Activated T-cell treated with anti-CD3 and anti-CD28 coated beads, Interleukin-2, amount 50 U/mL, for 72 hours (primary cell): ENCODE results near the gene PIP5K1C. TPM values are rescaled to one million over a fixed set of nuclear protein-coding genes. Genes with fewer than 3 reads are reported as not detected.

Experiments used
- ATAC-seq, 2 donors: fragments of 150-1000 bp; cut with Tn5 transposase; replicated peaks in 1 of 2; 2 replicates each; pipeline ENCODE4 v1.10.0; 2021; ENCODE audit warnings: moderate library complexity in 2 of 2, mild to moderate bottlenecking in 1 of 2
- DNase-seq, 2 donors: peaks; one replicate each; pipeline ENCODE4 v3.0.0; 2021 to 2022; ENCODE audit warnings: mixed read lengths in 1 of 2
- H3K27ac Mint-ChIP-seq: one replicate; pipeline ENCODE4 v1.8.0; 2022; ENCODE audit warnings: mild to moderate bottlenecking, moderate library complexity, mixed read lengths
- H3K27me3 Mint-ChIP-seq: one replicate; pipeline ENCODE4 v1.8.0; 2022; ENCODE audit warnings: low read depth, mixed read lengths
- H3K36me3 Mint-ChIP-seq, 2 donors: one replicate each; pipeline ENCODE4 v1.8.0; 2022; ENCODE audit warnings: mixed read lengths in 2 of 2, mild to moderate bottlenecking in 1 of 2; ENCODE audit not compliant: insufficient read depth in 2 of 2
- H3K4me1 Mint-ChIP-seq: one replicate; pipeline ENCODE4 v1.8.0; 2022; ENCODE audit warnings: low read depth, mixed read lengths
- H3K4me3 Mint-ChIP-seq, 2 donors: one replicate each; pipeline ENCODE4 v1.8.0; 2022; ENCODE audit warnings: mild to moderate bottlenecking in 2 of 2, mixed read lengths in 2 of 2, moderate library complexity in 2 of 2
- H3K9me3 Mint-ChIP-seq, 2 donors: one replicate each; pipeline ENCODE4 v1.8.0; 2022; ENCODE audit warnings: mixed read lengths in 2 of 2
- total RNA-seq, 2 donors: library from RNA; stranded (reverse); gene quantifications; one replicate each; pipeline ENCODE4 v1.2.3, GENCODE V29; 2022

PIP5K1C gene
- total RNA-seq, 2 donors from 2014 or later = 16.0 to 21.0 TPM

- peaks cover 0 to 4% of the 10 kb centered on the region in 2 donors for H3K36me3 Mint-ChIP-seq
- H3K4me1 Mint-ChIP-seq = peaks cover 6% of the 10 kb centered on the region
- no peaks in the 10 kb centered on the region for H3K9me3 Mint-ChIP-seq
- no peak overlapping the region for H3K27ac Mint-ChIP-seq
- H3K27me3 Mint-ChIP-seq = no peaks in the 10 kb centered on the region
- ATAC-seq = no peak
- no peak for DNase-seq
- H3K4me3 Mint-ChIP-seq = no peak overlapping the region
Measured at GRCh38 chr19:3663838-3664237, 36.4 kb downstream of the PIP5K1C start.

- Mint-ChIP-seq H3K9me3 (no peaks in the 10 kb centered on the region), H3K4me3 (no peak overlapping the region), H3K36me3 (peaks cover 0 to 7% of the 10 kb centered on the region in 2 donors), H3K27me3 (no peaks in the 10 kb centered on the region), H3K27ac (no peak overlapping the region), H3K4me1 (no peaks in the 10 kb centered on the region)
- DNase-seq (no peak), ATAC-seq (no peak)
Measured at GRCh38 chr19:3661284-3662238, 38.7 kb downstream of the PIP5K1C start.

GRCh38 chr19:3660493-3661219 is 39.6 kb downstream of the PIP5K1C start:
- Mint-ChIP-seq H3K27ac (no peak overlapping the region), H3K4me3 (no peak overlapping the region), H3K9me3 (no peaks in the 10 kb centered on the region), H3K36me3 (peaks cover 0 to 7% of the 10 kb centered on the region in 2 donors), H3K4me1 (no peaks in the 10 kb centered on the region), H3K27me3 (no peaks in the 10 kb centered on the region)
- ATAC-seq (no peak), DNase-seq (no peak)

DNA sequence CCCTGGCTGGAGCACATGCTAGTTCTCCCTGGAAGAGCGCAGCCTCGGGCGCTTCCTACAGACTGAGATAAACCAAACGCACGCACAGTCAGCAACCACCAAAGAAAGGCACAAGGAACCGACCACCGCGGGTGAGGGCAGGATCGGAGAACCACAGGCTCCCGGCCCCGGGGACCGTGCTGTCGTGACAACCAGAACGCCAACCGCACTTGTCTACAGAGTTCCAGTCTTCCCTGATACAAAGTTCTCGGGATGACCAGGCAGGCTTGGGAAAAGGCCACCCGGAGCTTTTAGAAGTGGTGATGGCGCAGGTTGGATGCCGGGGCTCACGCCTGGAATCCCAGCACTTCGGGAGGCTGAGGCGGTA is 40.5 kb downstream of the PIP5K1C start:
- no peak for ATAC-seq
- Mint-ChIP-seq H3K9me3 (no peaks in the 10 kb centered on the region), H3K4me3 (no peak overlapping the region), H3K27ac (no peak overlapping the region), H3K36me3 (peaks cover 0 to 7% of the 10 kb centered on the region in 2 donors), H3K27me3 (no peaks in the 10 kb centered on the region), H3K4me1 (no peaks in the 10 kb centered on the region)
- DNase-seq = no peak

- no peaks in the 10 kb centered on the region for H3K9me3 Mint-ChIP-seq
- H3K4me1 Mint-ChIP-seq = no peaks in the 10 kb centered on the region
- no peak overlapping the region for H3K4me3 Mint-ChIP-seq
- ATAC-seq (no peak), DNase-seq (no peak)
- no peak overlapping the region for H3K27ac Mint-ChIP-seq
- peaks cover 0 to 7% of the 10 kb centered on the region in 2 donors for H3K36me3 Mint-ChIP-seq
- no peaks in the 10 kb centered on the region for H3K27me3 Mint-ChIP-seq
Measured at GRCh38 chr19:3658870-3659745, 41.2 kb downstream of the PIP5K1C start.

GRCh38 chr19:3658004-3658869 is 42.0 kb downstream of the PIP5K1C start:
- peaks cover 0 to 5% of the 10 kb centered on the region in 2 donors for H3K36me3 Mint-ChIP-seq
- ATAC-seq (no peak), DNase-seq (no peak)
- H3K4me3 Mint-ChIP-seq = no peak overlapping the region
- H3K27ac Mint-ChIP-seq = no peak overlapping the region
- no peaks in the 10 kb centered on the region for H3K9me3 Mint-ChIP-seq
- H3K4me1 Mint-ChIP-seq = no peaks in the 10 kb centered on the region
- H3K27me3 Mint-ChIP-seq = no peaks in the 10 kb centered on the region

DNA sequence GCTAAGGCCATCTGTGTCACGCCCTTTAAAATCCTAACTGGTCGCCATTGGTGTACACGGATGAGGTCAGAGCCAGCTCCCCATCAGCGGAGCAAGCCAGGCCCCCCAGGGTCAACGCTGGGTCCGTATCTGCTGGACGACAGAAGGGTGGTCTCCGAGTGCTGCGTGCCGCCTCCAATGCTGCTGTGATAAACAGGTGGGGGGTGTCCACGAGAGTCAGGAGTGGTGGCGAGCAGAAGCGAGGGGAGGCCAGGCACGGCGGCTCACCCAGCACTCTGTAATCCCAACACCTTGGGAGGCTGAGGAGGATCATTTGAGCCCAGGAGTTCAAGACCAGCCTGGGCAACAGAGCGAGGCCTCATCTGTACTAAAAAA is 42.9 kb downstream of the PIP5K1C start:
- Mint-ChIP-seq H3K4me1 (no peaks in the 10 kb centered on the region), H3K36me3 (peaks cover 0 to 5% of the 10 kb centered on the region in 2 donors), H3K27ac (no peak overlapping the region), H3K4me3 (no peak overlapping the region), H3K9me3 (no peaks in the 10 kb centered on the region), H3K27me3 (no peaks in the 10 kb centered on the region)
- ATAC-seq (no peak), DNase-seq (no peak)

GRCh38 chr19:3656747-3657394 is 43.4 kb downstream of the PIP5K1C start:
- no peak for ATAC-seq
- Mint-ChIP-seq H3K4me1 (no peaks in the 10 kb centered on the region), H3K4me3 (no peak overlapping the region), H3K27me3 (no peaks in the 10 kb centered on the region), H3K27ac (no peak overlapping the region), H3K36me3 (peaks cover 0 to 5% of the 10 kb centered on the region in 2 donors), H3K9me3 (no peaks in the 10 kb centered on the region)
- DNase-seq = no peak

GRCh38 chr19:3656073-3656746 is 44.1 kb downstream of the PIP5K1C start:
- Mint-ChIP-seq H3K27me3 (no peaks in the 10 kb centered on the region), H3K36me3 (peaks cover 0 to 3% of the 10 kb centered on the region in 2 donors), H3K4me1 (no peaks in the 10 kb centered on the region), H3K4me3 (no peak overlapping the region), H3K27ac (no peak overlapping the region), H3K9me3 (no peaks in the 10 kb centered on the region)
- DNase-seq (no peak), ATAC-seq (no peak)

DNA sequence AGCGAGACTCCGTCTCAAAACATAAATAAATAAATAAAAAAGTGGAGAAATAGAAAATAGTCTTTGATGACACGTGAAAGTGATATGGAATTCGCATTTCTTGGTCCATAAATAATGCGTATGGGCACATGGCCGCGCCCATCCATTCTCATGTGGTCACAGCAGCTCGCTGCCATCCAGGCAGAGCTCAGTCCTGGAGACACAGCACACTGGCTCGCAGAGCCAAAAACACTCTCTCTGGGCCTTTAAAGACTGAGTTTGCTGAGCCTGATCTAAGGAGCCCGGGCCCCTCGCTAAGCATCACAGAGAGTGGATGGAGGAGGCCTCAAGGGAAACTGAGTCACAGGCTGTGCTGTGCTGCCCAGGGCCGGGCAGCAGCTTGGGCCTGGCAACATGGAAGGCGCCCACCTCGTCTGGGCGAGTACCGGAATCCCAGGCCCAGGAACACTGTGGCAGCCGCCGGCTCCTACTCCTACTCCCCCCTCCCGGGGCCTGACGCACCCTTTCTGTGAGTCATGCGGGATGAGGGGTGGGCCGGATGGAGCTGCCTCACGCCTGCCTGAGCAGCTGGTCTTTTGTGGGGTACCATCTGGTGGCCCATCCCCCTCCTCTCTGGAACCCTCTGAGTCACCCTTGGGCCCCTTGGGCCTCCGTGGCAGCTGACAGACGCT is 44.7 kb downstream of the PIP5K1C start:
- Mint-ChIP-seq H3K9me3 (no peaks in the 10 kb centered on the region), H3K27ac (no peak overlapping the region), H3K4me3 (no peak overlapping the region), H3K36me3 (peaks cover 0 to 3% of the 10 kb centered on the region in 2 donors), H3K27me3 (no peaks in the 10 kb centered on the region), H3K4me1 (no peaks in the 10 kb centered on the region)
- ATAC-seq = no peak
- DNase-seq = no peak

DNA sequence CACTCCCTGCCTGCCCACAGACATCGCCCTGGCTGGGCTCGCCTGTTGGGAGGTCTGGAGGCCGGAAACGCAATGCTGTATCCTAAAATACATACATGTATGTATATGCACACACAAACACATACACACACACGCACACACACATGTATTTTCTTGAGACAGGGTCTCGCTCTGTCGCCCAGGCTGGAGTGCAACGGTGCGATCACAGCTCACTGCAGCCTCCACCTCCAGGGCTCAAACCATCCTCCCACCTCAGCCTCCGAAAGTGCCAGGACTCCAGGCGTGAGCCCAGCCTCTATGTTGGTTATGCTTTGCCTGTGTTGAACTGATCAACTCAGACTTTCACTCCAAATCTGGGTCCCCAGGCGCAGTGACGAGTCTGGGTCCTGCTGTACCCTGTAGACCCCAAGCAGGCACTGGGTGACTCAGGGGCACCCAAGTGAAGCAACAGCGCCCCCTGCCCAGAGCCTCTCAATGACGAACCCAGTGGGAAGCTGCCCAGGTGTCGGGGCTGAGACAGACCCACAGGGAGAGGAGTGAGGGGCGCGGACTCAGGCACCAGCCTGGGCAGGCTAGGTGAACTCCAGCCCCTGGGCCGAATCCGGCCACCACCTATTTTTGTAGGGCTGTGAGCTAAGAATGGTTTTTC is 46.3 kb downstream of the PIP5K1C start:
- peaks cover 0 to 3% of the 10 kb centered on the region in 2 donors for H3K36me3 Mint-ChIP-seq
- H3K27ac Mint-ChIP-seq = no peak overlapping the region
- ATAC-seq (no peak), DNase-seq (peak; percentile 19 to 22)
- H3K27me3 Mint-ChIP-seq = no peaks in the 10 kb centered on the region
- no peaks in the 10 kb centered on the region for H3K9me3 Mint-ChIP-seq
- H3K4me3 Mint-ChIP-seq = no peak overlapping the region
- H3K4me1 Mint-ChIP-seq = no peaks in the 10 kb centered on the region
